ENCODE data around the gene CYP11A1.

CYP11A1 gene

GRCh38 chr15:74293021-74293810 lies 74.2 kb downstream of the CYP11A1 start:
- DNase-seq, result no peak

GRCh38 chr15:74291101-74292071 lies 76.1 kb downstream of the CYP11A1 start:
- DNase-seq, result peak; percentile 64

GRCh38 chr15:74290645-74291044 lies 76.8 kb downstream of the CYP11A1 start:
- no peak for DNase-seq

GRCh38 chr15:74289671-74290070 lies 77.8 kb downstream of the CYP11A1 start:
- no peak for DNase-seq
